Astrocyte (in vitro differentiated cells and primary cell): Measurements from ENCODE around the gene TUBA4B. TPM values are rescaled to one million over a fixed set of nuclear protein-coding genes. Genes with fewer than 3 reads are reported as not detected.

Experiments used
- DNase-seq: peaks from one replicate; pipeline ENCODE4 v3.0.0-alpha.2; 2010; ENCODE audit warnings: low read depth
- FAIRE-seq: peaks from 2 replicates; lab custom pipeline; 2011; peaks lifted over from hg19 to GRCh38; lab: Jason Lieb, UNC
- H2AFZ ChIP-seq: 2 replicates; pipeline ENCODE4 v1.6.0; 2012; ENCODE audit warnings: low read depth, low read length, inconsistent platforms
- H3K27ac ChIP-seq: 2 replicates; pipeline ENCODE4 v1.5.1; 2011; ENCODE audit warnings: low read depth, low read length, inconsistent platforms
- H3K27me3 ChIP-seq: 2 replicates; pipeline ENCODE4 v1.6.0; 2011; ENCODE audit warnings: low read length, inconsistent platforms; ENCODE audit not compliant: insufficient read depth
- H3K36me3 ChIP-seq: 2 replicates; pipeline ENCODE4 v1.5.1; 2011; ENCODE audit warnings: low read length, inconsistent platforms; ENCODE audit not compliant: insufficient read depth
- H3K4me1 ChIP-seq: 2 replicates; pipeline ENCODE4 v1.5.1; 2011; ENCODE audit warnings: low read length, inconsistent platforms; ENCODE audit not compliant: insufficient read depth
- H3K4me2 ChIP-seq: 2 replicates; pipeline ENCODE4 v1.6.0; 2012; ENCODE audit warnings: low read length, inconsistent platforms
- H3K4me3 ChIP-seq: 2 replicates; pipeline ENCODE4 v1.5.1; 2011; ENCODE audit warnings: low read depth, mild to moderate bottlenecking, low read length, inconsistent platforms; ENCODE audit not compliant: insufficient read depth
- H3K79me2 ChIP-seq: 2 replicates; pipeline ENCODE4 v1.6.0; 2012; ENCODE audit warnings: mild to moderate bottlenecking, low read length, inconsistent platforms; ENCODE audit not compliant: insufficient read depth
- H3K9ac ChIP-seq: 2 replicates; pipeline ENCODE4 v1.6.0; 2012; ENCODE audit warnings: mild to moderate bottlenecking, low read length, inconsistent platforms
- H3K9me3 ChIP-seq: 2 replicates; pipeline ENCODE4 v1.5.1; 2012; ENCODE audit warnings: low read depth, mild to moderate bottlenecking, low read length, inconsistent platforms; ENCODE audit not compliant: insufficient read depth
- H4K20me1 ChIP-seq: 2 replicates; pipeline ENCODE4 v1.6.0; 2012; ENCODE audit warnings: low read length, inconsistent platforms; ENCODE audit not compliant: insufficient read depth
- H3K27ac Mint-ChIP-seq: one replicate; pipeline ENCODE4 v1.8.0; 2021; ENCODE audit warnings: mild to moderate bottlenecking, mixed read lengths; ENCODE audit not compliant: unreplicated experiment
- H3K27me3 Mint-ChIP-seq: one replicate; pipeline ENCODE4 v1.8.0; 2021; ENCODE audit warnings: low read depth, mixed read lengths; ENCODE audit not compliant: unreplicated experiment
- H3K36me3 Mint-ChIP-seq: one replicate; pipeline ENCODE4 v1.8.0; 2021; ENCODE audit warnings: low read depth, mixed read lengths; ENCODE audit not compliant: unreplicated experiment
- H3K4me1 Mint-ChIP-seq: one replicate; pipeline ENCODE4 v1.8.0; 2021; ENCODE audit warnings: low read depth, mixed read lengths; ENCODE audit not compliant: unreplicated experiment
- H3K4me3 Mint-ChIP-seq: one replicate; pipeline ENCODE4 v1.8.0; 2021; ENCODE audit warnings: mild to moderate bottlenecking, moderate library complexity, mixed read lengths; ENCODE audit not compliant: unreplicated experiment
- H3K9me3 Mint-ChIP-seq: one replicate; pipeline ENCODE4 v1.8.0; 2021; ENCODE audit warnings: mild to moderate bottlenecking, mixed read lengths; ENCODE audit not compliant: unreplicated experiment
- EZH2 ChIP-seq: IDR thresholded peaks from 2 replicates; pipeline ENCODE4 v1.6.1; 2012; ENCODE audit warnings: mild to moderate bottlenecking, low read length, inconsistent platforms; ENCODE audit not compliant: insufficient read depth
- total RNA-seq: library from RNA; stranded (reverse); gene quantifications from 2 replicates; pipeline ENCODE4 v1.2.1, GENCODE V29; 2021
- TF ChIP-seq, protein P1 (sequence below): IDR thresholded peaks from 2 replicates; pipeline ENCODE4 v1.5.1; 2011; ENCODE audit warnings: low read depth, mild to moderate bottlenecking, inconsistent platforms, low read length, moderate library complexity; ENCODE audit not compliant: insufficient read depth

TUBA4B gene
- total RNA-seq, 1 donor from 2014 or later: not detected

DNA sequence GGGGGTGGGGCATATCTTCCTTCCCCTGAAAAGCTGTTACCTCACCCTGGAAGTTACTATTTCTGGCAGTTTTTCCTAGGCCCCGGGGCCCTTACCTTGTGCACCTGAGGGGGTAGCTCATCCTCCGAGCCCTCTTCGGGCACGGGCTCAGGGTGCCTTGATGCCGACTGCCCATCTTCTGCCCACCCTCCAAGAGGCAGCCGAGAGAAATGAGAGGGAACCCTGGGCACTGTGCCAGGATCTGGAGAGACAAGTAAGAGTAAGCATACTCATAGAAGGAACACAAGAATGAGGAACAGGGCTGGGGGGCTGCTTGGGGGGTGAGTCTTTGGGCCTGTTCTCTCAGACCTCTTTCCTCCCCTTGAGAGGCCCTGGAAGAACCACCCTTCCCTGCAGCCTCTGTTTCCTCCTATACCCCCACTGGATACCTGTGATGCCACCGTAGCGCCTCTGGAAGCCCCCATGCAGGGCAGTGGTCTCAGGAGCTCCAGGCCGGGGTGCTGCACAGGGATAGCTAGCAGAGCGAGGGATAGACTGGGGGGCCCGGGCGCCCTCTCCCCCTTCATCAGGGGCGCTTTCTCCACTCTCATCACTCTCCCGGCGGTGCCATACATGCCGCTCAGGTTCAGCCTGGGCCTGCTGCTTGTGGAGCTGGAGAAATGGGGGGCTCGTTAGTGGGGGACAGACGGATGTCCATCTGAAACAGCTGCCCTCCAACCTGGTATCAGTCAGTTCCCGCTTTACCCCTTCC is 32.2 kb upstream of the TUBA4B start:
- H2AFZ ChIP-seq: no peak overlapping the region
- no peak for TF ChIP-seq EZH2
- TF ChIP-seq, protein P1, sequence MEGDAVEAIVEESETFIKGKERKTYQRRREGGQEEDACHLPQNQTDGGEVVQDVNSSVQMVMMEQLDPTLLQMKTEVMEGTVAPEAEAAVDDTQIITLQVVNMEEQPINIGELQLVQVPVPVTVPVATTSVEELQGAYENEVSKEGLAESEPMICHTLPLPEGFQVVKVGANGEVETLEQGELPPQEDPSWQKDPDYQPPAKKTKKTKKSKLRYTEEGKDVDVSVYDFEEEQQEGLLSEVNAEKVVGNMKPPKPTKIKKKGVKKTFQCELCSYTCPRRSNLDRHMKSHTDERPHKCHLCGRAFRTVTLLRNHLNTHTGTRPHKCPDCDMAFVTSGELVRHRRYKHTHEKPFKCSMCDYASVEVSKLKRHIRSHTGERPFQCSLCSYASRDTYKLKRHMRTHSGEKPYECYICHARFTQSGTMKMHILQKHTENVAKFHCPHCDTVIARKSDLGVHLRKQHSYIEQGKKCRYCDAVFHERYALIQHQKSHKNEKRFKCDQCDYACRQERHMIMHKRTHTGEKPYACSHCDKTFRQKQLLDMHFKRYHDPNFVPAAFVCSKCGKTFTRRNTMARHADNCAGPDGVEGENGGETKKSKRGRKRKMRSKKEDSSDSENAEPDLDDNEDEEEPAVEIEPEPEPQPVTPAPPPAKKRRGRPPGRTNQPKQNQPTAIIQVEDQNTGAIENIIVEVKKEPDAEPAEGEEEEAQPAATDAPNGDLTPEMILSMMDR: no peak
- no peak overlapping the region for H3K4me3 Mint-ChIP-seq
- peaks cover 6% of the 10 kb centered on the region for H3K4me1 Mint-ChIP-seq
- H3K9ac ChIP-seq: no peak overlapping the region
- no peak overlapping the region for H3K27ac ChIP-seq
- H3K27me3 Mint-ChIP-seq: no peaks in the 10 kb centered on the region
- H3K9me3 Mint-ChIP-seq: no peaks in the 10 kb centered on the region
- no peaks in the 10 kb centered on the region for H3K9me3 ChIP-seq
- no peak overlapping the region for H3K4me3 ChIP-seq
- H3K79me2 ChIP-seq: peaks cover 8% of the 10 kb centered on the region
- H3K36me3 ChIP-seq: peaks cover 22% of the 10 kb centered on the region
- DNase-seq (no peak), FAIRE-seq (no peak)
- H3K27me3 ChIP-seq: no peaks in the 10 kb centered on the region
- H3K4me1 ChIP-seq: peaks cover 23% of the 10 kb centered on the region
- H3K36me3 Mint-ChIP-seq: peaks cover 30% of the 10 kb centered on the region
- peaks cover 14% of the 10 kb centered on the region for H4K20me1 ChIP-seq
- no peak overlapping the region for H3K27ac Mint-ChIP-seq
- H3K4me2 ChIP-seq: no peak overlapping the region

DNA sequence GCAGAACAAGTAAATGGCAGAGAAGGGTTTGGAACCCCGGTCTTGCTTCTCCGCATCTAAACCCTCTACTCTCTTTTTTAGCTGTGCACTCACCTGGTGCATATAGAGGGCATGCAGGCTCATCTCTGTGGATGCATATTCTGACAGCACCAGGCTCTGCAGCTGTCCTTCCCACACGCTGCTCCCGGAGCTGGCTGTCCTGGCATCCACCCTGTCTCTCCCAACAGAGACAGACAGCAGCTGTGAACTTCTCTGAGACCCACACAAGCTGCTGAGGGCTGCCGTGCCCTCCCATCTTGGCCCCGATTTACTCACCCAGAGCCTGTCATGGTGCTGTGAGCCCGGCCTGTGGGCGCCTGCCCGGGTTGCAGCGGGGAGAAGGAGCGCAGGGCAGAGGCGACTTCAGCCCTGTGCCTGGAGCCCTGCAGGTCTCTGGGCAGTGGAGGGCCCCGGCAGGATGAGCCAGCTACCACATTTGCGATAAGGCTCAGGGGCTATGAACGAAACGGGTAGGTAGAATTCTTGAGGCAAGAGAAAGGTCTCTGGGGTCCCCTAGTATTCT is 31.0 kb upstream of the TUBA4B start:
- DNase-seq (no peak), FAIRE-seq (no peak)
- peak overlapping the region; percentile 50 for H3K4me3 Mint-ChIP-seq
- H3K4me1 Mint-ChIP-seq: peaks cover 3% of the 10 kb centered on the region
- no peaks in the 10 kb centered on the region for H3K9me3 Mint-ChIP-seq
- Histone ChIP-seq H3K79me2 (peaks cover 6% of the 10 kb centered on the region), H4K20me1 (peaks cover 14% of the 10 kb centered on the region), H3K27ac (no peak overlapping the region), H3K4me2 (no peak overlapping the region), H3K9me3 (no peaks in the 10 kb centered on the region), H2AFZ (no peak overlapping the region), H3K36me3 (peaks cover 26% of the 10 kb centered on the region), H3K4me1 (peaks cover 23% of the 10 kb centered on the region), H3K4me3 (no peak overlapping the region), H3K9ac (no peak overlapping the region), H3K27me3 (no peaks in the 10 kb centered on the region)
- no peak for TF ChIP-seq EZH2
- TF ChIP-seq, protein P1: no peak
- peaks cover 33% of the 10 kb centered on the region for H3K36me3 Mint-ChIP-seq
- H3K27me3 Mint-ChIP-seq: no peaks in the 10 kb centered on the region
- H3K27ac Mint-ChIP-seq: no peak overlapping the region
